GM06990 (cell line): ENCODE results near the gene SCLT1.

Experiments
- DNase-seq: peaks from one replicate; pipeline ENCODE4 v3.0.0-alpha.2; 2011; ENCODE audit not compliant: insufficient read length; ENCODE audit errors: extremely low read depth
- H3K27me3 ChIP-seq: replicated peaks from 2 replicates; pipeline ENCODE4 v1.6.0; 2011; ENCODE audit warnings: low read length; ENCODE audit not compliant: control insufficient read depth, insufficient read depth
- H3K36me3 ChIP-seq: 2 replicates; pipeline ENCODE4 v1.5.1; 2011; ENCODE audit warnings: low read length; ENCODE audit not compliant: control insufficient read depth, insufficient read depth
- H3K4me3 ChIP-seq: replicated peaks from 2 replicates; pipeline ENCODE4 v1.5.1; 2011; ENCODE audit warnings: low read depth, mild to moderate bottlenecking, control low read depth, low read length
- TF ChIP-seq, protein P1 (sequence below): IDR thresholded peaks from 2 replicates; pipeline ENCODE4 v1.5.1; 2011; ENCODE audit warnings: low read length, control low read depth, mild to moderate bottlenecking, inconsistent platforms; ENCODE audit not compliant: insufficient read depth, poor library complexity, severe bottlenecking

The SCLT1 gene

DNA sequence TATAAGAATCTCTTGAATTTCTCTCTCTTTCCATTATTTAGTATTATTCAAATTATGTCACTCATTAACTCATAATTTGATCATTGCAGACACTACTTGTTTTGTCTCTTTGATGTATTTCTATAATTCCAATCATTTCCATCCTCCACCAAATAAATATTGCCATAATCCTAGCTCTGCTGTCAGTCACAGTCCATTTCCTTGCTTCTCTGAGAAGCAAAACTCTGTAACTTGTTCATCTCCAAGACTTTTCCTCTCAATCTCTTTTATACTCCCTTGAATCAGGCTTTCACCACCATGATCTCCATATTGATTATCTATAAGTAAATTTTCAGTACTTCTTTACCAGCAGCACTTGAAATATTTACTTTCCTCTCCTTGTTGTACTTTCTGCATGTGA lies 135.9 kb downstream of the SCLT1 start:
- TF ChIP-seq, protein P1, sequence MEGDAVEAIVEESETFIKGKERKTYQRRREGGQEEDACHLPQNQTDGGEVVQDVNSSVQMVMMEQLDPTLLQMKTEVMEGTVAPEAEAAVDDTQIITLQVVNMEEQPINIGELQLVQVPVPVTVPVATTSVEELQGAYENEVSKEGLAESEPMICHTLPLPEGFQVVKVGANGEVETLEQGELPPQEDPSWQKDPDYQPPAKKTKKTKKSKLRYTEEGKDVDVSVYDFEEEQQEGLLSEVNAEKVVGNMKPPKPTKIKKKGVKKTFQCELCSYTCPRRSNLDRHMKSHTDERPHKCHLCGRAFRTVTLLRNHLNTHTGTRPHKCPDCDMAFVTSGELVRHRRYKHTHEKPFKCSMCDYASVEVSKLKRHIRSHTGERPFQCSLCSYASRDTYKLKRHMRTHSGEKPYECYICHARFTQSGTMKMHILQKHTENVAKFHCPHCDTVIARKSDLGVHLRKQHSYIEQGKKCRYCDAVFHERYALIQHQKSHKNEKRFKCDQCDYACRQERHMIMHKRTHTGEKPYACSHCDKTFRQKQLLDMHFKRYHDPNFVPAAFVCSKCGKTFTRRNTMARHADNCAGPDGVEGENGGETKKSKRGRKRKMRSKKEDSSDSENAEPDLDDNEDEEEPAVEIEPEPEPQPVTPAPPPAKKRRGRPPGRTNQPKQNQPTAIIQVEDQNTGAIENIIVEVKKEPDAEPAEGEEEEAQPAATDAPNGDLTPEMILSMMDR = no peak
- H3K36me3 ChIP-seq = no peaks in the 10 kb centered on the region
- DNase-seq = no peak
- no peak overlapping the region for H3K4me3 ChIP-seq
- H3K27me3 ChIP-seq = no peaks in the 10 kb centered on the region

DNA sequence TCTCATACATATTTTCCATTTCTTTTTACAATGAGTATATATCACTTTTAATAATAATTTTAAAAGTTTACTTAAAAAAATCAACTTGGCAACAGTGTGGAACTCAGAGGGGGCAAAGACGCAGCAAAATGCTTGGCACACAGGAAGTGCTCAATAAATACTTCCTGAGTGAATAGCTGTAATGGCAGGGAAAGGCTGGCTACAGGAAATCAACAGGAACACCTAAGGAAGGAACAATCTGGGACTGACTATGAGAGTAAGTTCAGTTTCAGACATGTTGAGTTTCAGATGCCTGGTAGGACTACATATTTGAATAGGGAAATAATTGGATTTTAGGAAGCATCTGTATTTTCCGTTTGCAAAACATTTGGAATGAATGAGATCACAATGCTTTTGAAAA lies 137.6 kb downstream of the SCLT1 start:
- TF ChIP-seq, protein P1 = no peak
- no peaks in the 10 kb centered on the region for H3K27me3 ChIP-seq
- no peaks in the 10 kb centered on the region for H3K36me3 ChIP-seq
- no peak for DNase-seq
- H3K4me3 ChIP-seq = no peak overlapping the region

DNA sequence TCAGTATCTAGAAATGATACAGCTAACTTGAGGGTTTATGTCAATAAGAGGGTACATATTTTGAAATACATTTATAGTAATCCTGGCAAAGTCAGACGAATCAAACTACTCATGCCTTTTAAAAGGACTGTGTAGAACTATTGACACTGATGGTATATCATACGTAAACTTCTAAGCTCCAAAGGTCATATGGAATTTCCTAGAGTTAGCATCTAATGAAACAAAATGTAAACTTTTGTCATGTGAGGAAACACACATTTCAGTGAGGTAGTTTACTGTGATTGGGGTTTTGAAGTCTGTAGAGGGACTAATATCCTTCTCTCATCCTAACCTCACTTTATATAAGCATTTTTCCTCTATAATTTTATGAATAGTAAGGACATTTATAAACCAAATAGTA lies 138.4 kb downstream of the SCLT1 start:
- H3K27me3 ChIP-seq = no peaks in the 10 kb centered on the region
- no peak for DNase-seq
- no peak overlapping the region for H3K4me3 ChIP-seq
- TF ChIP-seq, protein P1 = no peak
- no peaks in the 10 kb centered on the region for H3K36me3 ChIP-seq

DNA sequence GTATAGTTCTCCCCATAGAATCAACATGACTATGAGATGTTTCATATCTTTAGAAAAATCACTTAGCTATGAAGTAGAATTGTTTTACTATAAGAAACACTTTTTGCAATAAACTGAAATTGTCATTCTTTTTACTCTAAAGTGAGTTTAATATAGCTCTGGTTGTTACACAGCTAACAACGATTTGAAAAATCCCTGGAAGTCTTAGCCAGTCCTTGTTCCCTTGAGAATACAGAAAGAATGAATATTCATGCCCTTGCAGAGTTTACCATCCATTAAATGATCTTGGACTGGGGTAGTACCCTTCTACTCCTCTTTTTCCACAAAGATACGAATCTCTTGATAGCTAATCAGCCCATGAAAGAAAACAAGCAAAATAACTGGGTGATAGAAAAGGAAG lies 142.0 kb downstream of the SCLT1 start:
- TF ChIP-seq, protein P1 = no peak
- no peak overlapping the region for H3K4me3 ChIP-seq
- no peaks in the 10 kb centered on the region for H3K27me3 ChIP-seq
- no peak for DNase-seq
- no peaks in the 10 kb centered on the region for H3K36me3 ChIP-seq

DNA sequence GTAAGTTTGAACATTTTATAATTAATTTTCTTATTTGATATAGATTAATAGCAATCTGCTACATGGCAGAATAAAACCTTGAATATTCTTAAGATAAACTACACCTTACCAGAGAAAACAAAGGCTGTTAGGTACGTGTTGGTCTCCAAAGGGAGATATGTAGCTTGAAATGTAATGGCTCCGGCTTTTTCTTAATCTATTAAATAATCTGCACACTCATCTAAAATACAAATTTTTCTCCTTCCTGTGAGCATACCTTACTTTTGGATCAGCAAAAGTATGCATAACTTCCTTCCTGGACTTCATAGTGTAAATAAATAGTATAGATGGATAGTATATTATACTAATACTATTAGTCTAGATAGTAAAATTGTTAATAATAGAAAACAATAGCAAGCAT lies 142.5 kb downstream of the SCLT1 start:
- DNase-seq = no peak
- TF ChIP-seq, protein P1 = no peak
- no peaks in the 10 kb centered on the region for H3K36me3 ChIP-seq

DNA sequence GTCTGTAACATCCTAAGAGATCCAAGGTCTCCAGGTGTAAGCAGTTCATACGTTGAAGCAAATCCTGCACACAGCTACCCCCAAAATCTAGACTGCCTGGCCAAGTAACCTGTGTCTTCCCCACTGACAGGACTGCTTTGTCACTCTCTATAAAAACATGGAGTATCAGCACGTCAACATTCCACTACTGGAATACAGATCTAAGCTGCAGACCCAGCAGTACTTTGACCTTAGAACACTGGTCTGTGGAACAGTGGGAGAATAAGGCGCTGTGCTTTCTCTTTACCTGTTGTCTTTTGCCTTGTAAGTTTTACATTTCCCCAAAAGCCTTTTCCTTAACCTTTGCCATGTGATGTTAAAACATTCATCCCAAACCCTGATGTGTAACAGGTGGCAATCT lies 146.4 kb downstream of the SCLT1 start:
- no peaks in the 10 kb centered on the region for H3K27me3 ChIP-seq
- no peak for DNase-seq
- peaks cover 2% of the 10 kb centered on the region; the same call in 1 of the 2 replicates for H3K36me3 ChIP-seq
- TF ChIP-seq, protein P1 = no peak
- no peak overlapping the region for H3K4me3 ChIP-seq

More for the DNA sequence above, 142.5 kb downstream of the SCLT1 start:
- Histone ChIP-seq H3K27me3 (no peaks in the 10 kb centered on the region), H3K4me3 (no peak overlapping the region)
